ENCODE measurements around the gene IGF2BP2. TPM values are rescaled to one million over a fixed set of nuclear protein-coding genes. Genes with fewer than 3 reads are reported as not detected.

Gene IGF2BP2
- total RNA-seq, 1 donor from 2014 or later: 118 TPM

- Mint-ChIP-seq H3K9me3 (ENCODE audit: unreplicated experiment) (peaks cover 2% of the 10 kb centered on the region), H3K4me1 (ENCODE audit: low read depth, unreplicated experiment) (peaks cover 11% of the 10 kb centered on the region), H3K36me3 (ENCODE audit: unreplicated experiment) (peaks cover 1% of the 10 kb centered on the region), H3K4me3 (ENCODE audit: unreplicated experiment) (no peak overlapping the region), H3K27me3 (ENCODE audit: unreplicated experiment) (peaks cover 5% of the 10 kb centered on the region), H3K27ac (ENCODE audit: unreplicated experiment) (no peak overlapping the region)
- DNase-seq: no peak
- TF ChIP-seq, protein P1, sequence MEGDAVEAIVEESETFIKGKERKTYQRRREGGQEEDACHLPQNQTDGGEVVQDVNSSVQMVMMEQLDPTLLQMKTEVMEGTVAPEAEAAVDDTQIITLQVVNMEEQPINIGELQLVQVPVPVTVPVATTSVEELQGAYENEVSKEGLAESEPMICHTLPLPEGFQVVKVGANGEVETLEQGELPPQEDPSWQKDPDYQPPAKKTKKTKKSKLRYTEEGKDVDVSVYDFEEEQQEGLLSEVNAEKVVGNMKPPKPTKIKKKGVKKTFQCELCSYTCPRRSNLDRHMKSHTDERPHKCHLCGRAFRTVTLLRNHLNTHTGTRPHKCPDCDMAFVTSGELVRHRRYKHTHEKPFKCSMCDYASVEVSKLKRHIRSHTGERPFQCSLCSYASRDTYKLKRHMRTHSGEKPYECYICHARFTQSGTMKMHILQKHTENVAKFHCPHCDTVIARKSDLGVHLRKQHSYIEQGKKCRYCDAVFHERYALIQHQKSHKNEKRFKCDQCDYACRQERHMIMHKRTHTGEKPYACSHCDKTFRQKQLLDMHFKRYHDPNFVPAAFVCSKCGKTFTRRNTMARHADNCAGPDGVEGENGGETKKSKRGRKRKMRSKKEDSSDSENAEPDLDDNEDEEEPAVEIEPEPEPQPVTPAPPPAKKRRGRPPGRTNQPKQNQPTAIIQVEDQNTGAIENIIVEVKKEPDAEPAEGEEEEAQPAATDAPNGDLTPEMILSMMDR (IDR thresholded peaks at IDR 0.05; ENCODE audit: partially characterized antibody, unreplicated experiment): no peak
These were observed 43.1 kb downstream of the IGF2BP2 start for GRCh38 chr3:185781759-185782158.

DNA sequence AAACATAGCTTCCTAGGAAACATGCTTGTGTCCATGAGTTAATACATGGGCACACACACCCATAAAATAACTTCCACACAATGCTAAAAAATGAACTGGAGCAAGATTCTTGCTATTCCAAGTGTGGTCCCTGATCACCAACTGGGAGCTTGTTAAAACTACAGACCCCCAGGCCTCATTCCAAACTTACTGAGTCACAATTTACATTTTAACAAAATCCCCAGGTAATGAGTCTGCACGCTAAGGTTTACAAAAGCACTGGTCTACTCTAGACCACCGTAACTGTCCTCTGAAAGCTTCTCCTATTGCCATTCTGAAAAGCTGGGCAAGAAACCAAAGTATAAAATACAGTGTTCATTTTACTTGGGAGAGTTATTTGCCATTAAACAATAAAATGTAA, 45.4 kb downstream of the IGF2BP2 start:
- Mint-ChIP-seq H3K36me3 (ENCODE audit: unreplicated experiment) (peaks cover 4% of the 10 kb centered on the region), H3K27me3 (ENCODE audit: unreplicated experiment) (peaks cover 3% of the 10 kb centered on the region), H3K4me1 (ENCODE audit: low read depth, unreplicated experiment) (peaks cover 4% of the 10 kb centered on the region), H3K27ac (ENCODE audit: unreplicated experiment) (no peak overlapping the region), H3K4me3 (ENCODE audit: unreplicated experiment) (no peak overlapping the region), H3K9me3 (ENCODE audit: unreplicated experiment) (peaks cover 2% of the 10 kb centered on the region)
- no peak for DNase-seq
- TF ChIP-seq, protein P1 (IDR thresholded peaks at IDR 0.05; ENCODE audit: partially characterized antibody, unreplicated experiment): no peak

- peaks cover 6% of the 10 kb centered on the region for H3K4me1 Mint-ChIP-seq (ENCODE audit: low read depth, unreplicated experiment)
- H3K27me3 Mint-ChIP-seq (ENCODE audit: unreplicated experiment): peaks cover 2% of the 10 kb centered on the region
- no peak overlapping the region for H3K4me3 Mint-ChIP-seq (ENCODE audit: unreplicated experiment)
- peak overlapping the region; percentile 38 for H3K27ac Mint-ChIP-seq (ENCODE audit: unreplicated experiment)
- TF ChIP-seq, protein P1 (IDR thresholded peaks at IDR 0.05; ENCODE audit: partially characterized antibody, unreplicated experiment): no peak
- peaks cover 4% of the 10 kb centered on the region for H3K36me3 Mint-ChIP-seq (ENCODE audit: unreplicated experiment)
- peaks cover 2% of the 10 kb centered on the region for H3K9me3 Mint-ChIP-seq (ENCODE audit: unreplicated experiment)
- no peak for DNase-seq
These were observed 46.0 kb downstream of the IGF2BP2 start for GRCh38 chr3:185778821-185779220.

- DNase-seq: no peak
- peaks cover 2% of the 10 kb centered on the region for H3K27me3 Mint-ChIP-seq (ENCODE audit: unreplicated experiment)
- peaks cover 7% of the 10 kb centered on the region for H3K4me1 Mint-ChIP-seq (ENCODE audit: low read depth, unreplicated experiment)
- TF ChIP-seq, protein P1 (IDR thresholded peaks at IDR 0.05; ENCODE audit: partially characterized antibody, unreplicated experiment): no peak
- no peak overlapping the region for H3K27ac Mint-ChIP-seq (ENCODE audit: unreplicated experiment)
- H3K4me3 Mint-ChIP-seq (ENCODE audit: unreplicated experiment): no peak overlapping the region
- peaks cover 4% of the 10 kb centered on the region for H3K36me3 Mint-ChIP-seq (ENCODE audit: unreplicated experiment)
- peaks cover 2% of the 10 kb centered on the region for H3K9me3 Mint-ChIP-seq (ENCODE audit: unreplicated experiment)
These were observed 46.7 kb downstream of the IGF2BP2 start for GRCh38 chr3:185778094-185778493.

GRCh38 chr3:185770109-185770508, 54.7 kb downstream of the IGF2BP2 start:
- TF ChIP-seq, protein P1 (IDR thresholded peaks at IDR 0.05; ENCODE audit: partially characterized antibody, unreplicated experiment): no peak
- no peak overlapping the region for H3K27ac Mint-ChIP-seq (ENCODE audit: unreplicated experiment)
- peaks cover 6% of the 10 kb centered on the region for H3K4me1 Mint-ChIP-seq (ENCODE audit: low read depth, unreplicated experiment)
- DNase-seq: no peak
- H3K4me3 Mint-ChIP-seq (ENCODE audit: unreplicated experiment): no peak overlapping the region
- peaks cover 1% of the 10 kb centered on the region for H3K9me3 Mint-ChIP-seq (ENCODE audit: unreplicated experiment)
- H3K27me3 Mint-ChIP-seq (ENCODE audit: unreplicated experiment): peaks cover 2% of the 10 kb centered on the region
- H3K36me3 Mint-ChIP-seq (ENCODE audit: unreplicated experiment): no peaks in the 10 kb centered on the region
